ENCODE results near the gene CDK5RAP3.
"Not testable (repeated sequence)": the region's sequence is repeated elsewhere in the genome, so short reads cannot be mapped to it uniquely, and the experiment has no call there.

The CDK5RAP3 gene

DNA sequence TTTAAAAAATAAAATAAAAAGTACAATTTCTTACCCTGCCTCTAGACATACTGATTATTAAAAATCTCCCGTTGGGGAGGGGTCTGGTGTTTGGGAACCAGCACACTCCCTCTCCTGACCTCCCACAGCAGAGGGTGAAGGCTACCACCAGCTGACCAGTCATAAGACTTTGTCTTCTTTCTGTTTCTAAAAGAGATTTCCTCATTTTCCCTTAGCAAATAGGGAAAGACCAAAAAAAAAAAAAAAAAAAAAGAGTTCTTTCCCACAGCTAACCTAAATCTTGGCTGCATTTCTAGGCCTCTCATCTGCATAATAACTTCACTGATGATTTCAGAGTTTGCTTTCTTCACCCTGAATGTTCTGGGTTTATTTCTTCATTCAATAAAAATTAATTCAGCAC lies 30.3 kb downstream of the CDK5RAP3 start:
- DNase-seq, result no peak

DNA sequence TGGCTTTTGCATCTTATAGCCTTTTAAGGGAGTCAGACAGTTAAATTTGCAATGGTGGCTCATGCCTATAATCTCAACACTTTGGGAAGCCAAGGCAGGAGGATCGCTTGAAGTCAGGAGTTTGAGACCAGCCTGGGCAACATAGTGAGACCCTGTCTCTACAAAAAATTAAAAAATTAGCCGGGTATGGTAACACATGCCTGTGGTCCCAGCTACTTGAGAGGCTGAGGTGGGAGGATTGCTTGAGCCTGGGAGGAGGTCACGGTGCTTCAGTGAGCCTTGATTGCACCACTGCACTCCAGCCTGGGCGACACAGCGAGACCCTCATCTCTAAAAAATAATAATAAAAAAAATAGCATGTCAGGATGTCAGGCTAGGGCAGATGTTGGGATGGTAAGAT lies 30.7 kb downstream of the CDK5RAP3 start:
- DNase-seq, result not testable (repeated sequence)

DNA sequence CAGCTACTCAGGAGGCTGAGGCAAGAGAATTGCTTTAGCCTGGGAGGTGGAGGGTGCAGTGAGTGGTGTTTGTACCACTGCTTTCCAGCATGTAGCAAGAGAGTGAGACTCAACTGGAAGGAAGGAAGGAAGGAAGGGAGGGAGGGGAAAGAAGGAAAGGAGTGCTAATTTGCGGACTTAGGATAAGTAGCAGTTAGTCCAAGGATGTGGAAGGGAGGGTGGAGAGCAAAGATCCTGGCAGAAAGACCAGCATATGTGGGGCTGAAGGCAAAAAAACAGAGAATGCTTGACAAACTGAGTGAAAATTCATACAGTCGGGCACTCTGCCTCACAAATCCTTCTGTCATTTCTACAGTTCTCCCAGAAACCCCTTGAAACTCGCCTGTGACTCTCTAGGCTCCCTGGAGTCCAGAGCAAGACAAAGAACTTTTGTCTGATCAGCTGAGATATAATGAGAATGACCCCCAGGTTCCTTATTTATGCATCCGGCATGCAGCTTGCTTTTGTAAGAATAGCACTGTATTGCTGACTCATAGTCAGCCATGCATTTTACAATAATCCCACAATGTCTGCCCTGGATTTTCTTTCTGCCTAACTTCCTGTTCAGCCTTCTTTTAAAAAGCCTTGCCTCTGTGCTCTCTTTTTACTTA lies 31.5 kb downstream of the CDK5RAP3 start:
- DNase-seq, result no peak

DNA sequence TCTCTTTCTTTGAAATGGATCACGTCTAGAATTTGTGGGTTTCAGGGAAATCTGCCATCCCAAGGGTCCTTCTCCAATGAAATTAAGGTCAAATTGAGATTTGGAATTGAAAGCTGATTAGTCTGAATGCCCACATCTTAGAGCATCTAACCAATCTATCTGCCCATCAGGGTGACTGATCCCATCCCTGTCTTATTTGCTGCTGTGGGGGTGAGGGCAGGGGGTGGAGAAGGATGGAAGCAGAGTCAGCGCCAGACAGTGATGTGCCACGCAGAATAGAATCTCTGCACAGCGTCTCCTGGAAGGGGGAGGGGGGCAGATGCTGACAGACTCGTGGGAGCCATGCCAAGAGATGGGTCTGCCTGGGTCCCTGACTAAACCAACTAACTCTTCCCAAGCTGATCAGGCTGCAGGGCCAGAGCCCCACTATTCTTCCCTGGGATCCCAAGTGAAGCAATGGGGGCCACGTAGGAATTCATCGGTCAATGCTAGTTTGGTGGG lies 32.1 kb downstream of the CDK5RAP3 start:
- no peak for DNase-seq

DNA sequence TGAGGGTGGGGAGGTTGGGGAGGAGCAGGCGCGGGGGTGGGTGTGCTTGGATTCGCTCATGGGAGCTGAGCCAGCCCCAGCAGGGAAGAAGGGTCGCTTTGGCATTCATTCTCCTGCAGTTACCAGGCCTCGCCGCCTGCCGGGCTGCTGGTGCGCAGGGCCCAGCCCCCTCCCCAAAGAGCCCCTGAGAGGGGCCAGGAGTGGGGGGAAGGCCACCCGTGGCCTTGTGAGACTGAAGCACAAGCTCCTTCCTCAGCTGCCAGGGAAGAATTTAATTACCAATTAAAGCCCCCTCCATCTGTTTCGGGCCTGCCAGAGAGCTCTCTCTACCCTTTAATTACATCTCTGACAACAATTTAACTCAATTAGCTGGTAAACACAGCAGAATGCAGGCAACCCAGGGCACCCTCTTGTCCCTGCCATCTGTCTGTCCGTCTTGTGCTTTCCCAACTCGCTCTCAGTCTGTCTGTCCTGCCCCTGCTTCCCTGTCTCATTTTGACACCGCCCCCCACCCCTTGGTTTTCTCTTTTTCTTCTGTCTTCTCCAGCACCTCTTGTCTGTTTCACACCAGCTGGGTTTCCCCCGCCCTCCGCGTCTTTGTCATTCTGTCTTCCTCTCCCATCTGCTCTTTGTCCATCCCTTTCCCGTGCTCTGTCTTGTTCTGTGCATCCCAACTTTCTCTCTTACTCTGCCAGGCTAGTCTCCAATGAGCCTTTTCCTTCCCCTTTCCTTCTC lies 32.7 kb downstream of the CDK5RAP3 start:
- no peak for DNase-seq

DNA sequence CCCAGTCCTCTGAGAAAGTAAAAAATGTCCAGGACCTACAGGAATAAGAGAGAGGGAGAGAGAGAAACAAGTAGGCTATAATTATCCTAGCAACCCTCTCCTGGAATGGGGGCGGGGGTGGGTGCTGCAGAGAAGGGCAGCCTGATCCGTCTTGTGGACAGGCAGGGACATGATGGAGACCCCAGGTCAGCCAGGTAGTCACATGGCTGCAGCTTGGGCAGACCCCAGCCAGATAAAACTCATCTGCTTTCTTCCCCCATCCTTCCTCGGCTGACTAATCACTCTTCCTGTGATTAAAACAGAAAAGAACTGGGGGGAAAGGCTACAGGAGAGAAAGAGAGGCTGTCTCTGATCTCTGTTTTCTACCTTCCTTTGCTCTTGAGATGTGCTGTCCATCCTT lies 34.1 kb downstream of the CDK5RAP3 start:
- no peak for DNase-seq

DNA sequence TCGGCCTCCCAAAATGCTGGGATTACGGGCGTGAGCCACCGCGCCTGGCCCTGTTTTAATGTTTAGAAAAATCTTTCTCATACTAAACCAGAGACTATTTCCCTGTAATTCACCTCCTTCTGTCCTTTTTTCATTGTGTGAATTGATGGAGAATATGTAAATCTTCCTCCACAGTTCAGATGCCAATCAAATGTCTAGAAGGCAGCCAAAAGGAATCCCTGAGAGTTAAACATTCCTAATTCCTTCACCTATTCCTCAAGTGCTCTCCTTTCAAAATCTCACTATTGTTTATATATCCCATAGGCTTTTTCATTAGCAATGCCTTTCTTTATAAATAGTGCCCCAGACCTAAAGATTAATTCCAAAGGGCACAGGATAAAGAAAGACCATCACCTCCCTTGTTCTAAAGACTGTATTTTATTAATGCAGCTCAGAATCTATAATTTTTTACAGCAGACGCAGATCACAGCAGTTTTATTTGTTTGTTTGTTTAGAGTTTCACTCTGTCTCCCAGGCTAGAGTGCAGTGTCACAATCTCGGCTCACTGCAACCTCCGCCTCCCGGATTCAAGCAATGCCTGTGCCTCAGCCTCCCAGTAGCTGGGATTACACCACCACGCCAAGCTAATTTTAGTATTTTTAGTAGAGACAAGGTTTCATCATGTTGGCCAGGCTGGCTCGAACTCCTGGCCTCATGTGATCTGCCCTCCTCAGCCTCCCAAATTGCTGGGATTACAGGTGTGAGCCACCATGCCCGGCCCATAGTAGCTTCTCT lies 36.2 kb downstream of the CDK5RAP3 start:
- DNase-seq, result no peak

DNA sequence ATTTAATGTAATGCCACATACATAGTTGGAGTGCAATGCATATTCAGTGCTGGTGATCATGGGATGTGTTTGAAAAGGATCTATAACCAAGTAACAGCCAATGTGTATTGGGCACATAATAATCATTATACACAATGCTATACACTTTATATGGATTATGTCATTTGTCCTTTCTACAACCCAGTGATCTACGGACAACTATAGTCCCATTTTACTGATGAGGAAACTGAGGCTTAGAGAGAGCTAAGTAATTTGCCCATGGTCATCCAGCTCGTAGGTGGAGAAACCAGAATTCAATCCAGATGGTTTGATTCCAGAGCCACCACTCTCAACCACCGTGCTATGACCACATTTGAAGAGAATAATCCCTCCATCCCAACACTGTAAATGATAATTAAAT lies 39.3 kb downstream of the CDK5RAP3 start:
- DNase-seq, result no peak

DNA sequence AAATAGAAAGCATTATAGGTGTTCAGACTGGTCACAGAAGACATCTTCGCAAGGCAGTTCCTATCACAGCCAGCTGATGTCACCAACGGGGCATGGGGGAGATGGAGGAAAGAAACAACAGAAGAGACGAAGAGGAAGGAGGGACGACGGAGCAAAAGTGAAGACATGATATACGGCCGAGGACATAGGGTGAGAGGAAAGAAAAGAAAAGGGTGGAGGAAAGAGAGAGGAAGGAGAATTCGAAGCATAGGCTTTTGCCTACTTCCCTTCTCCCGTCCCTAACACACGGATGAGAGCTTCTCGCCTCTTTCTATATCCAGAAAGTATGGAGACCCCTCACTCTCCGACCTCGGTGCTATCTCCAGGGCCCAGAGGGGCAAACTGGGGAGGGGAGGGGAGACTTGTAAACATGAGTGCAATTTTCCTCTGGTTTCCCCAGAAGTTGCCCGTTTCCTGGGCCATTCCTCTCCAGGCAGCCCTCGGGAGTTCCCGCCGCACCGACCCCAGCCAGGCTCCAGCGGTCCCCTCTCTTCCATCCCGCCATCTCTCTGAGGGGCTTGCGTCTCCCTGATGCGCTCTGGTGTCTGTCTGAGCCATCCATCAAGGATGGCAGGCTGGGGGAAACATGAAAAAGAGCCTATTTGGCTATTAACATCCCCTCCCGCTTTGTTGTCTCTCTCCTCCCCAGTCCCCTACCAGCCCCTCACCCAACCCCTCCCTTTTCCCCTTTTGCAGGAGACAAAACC lies 40.7 kb downstream of the CDK5RAP3 start:
- DNase-seq, result no peak

DNA sequence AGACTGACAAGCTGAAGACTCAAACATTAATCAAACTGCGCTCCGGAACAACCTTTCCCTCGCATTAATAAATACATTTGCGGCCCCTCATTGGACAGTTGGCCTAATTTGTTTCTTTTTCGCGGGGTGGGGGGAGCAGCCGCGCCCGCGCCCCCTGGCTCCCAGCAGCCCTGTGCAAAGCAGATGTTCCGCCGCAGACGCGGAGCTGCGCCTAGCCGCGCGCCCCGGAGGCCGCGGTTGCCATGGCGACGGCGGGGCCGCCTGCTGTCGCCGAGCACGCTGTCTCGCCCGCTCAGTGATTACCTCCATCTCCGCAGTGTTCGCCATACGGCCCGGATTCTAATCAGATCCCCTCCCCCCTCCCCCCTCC lies 41.2 kb downstream of the CDK5RAP3 start:
- no peak for DNase-seq

DNA sequence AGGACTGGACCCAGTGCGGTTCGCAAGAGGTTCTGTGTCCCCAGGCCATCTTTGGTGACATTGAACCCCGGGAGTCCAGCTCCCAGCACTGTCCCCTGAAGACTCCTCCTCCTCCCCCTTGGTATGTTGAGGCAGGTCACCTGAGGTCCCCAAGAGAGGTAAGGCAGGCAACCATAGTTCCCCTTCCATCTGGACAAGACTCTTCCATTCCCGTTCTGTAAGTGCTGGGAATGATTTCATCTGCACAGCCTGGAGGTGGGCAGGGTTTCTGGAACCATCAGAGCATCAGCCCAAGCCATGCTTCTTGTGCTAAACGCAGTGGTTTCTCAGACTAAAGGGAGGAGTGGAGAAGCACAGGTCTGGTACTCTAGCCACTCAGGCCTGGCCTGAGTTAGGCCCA lies 41.7 kb downstream of the CDK5RAP3 start:
- DNase-seq, result no peak

DNA sequence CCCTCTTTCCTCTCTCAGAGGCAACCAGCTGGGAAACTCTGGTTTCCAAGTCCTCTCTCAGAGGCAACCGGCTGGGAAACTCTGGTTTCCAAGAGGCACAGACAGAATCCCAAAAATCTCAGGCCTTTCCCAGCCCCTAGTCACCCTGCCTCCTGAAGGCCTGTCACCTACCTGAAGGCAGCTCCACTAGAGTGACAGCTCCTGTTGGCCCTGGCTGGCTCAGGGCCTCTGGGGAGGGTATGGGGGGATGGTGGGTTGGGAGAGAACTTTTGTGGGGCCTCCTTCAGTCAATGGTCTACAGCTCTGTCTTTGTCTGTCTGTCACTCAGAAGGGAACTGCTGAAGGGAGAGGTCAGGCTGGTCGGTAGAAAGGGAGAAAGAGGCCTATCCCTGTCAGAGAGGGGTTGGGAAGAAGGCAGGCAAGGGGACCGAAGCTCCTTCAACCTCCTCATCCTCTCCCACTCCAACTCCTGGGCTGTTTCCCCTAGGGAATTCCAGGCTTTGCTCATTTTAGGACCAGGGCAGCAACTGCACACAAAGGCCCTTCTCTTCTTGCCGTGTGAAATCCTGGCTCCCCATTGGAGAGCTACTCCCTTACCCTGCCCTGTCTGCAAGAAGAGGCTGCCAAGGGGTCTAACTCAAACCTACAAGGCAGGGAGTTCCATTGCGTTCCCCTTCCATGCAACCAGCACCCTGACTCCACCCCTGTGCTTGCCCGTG lies 43.1 kb downstream of the CDK5RAP3 start:
- DNase-seq, result no peak

DNA sequence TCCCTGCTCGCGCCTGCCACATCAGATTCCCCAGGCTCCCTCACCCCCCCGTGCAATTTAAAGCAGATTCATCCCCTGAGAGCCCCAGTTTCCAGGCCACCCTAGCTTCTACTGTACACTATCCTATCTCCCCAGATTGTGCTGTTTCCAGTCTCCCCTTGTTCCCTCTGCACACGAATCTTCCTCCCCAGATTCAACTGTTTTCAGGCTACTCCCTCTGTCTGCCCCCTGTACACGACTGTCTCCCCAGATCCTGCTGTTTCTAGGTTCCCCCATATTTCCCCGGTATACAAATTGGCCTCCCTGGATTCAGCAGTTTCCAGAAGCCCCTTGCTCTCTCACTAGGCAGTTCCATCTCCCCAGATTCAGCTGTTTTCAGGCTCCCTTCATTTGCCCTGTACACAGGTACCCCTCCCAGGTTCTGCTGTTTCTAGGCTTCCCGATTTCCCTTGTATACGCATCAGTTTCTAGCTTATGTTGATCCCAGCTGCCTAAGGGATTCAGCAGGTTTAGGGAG lies 43.7 kb downstream of the CDK5RAP3 start:
- no peak for DNase-seq

DNA sequence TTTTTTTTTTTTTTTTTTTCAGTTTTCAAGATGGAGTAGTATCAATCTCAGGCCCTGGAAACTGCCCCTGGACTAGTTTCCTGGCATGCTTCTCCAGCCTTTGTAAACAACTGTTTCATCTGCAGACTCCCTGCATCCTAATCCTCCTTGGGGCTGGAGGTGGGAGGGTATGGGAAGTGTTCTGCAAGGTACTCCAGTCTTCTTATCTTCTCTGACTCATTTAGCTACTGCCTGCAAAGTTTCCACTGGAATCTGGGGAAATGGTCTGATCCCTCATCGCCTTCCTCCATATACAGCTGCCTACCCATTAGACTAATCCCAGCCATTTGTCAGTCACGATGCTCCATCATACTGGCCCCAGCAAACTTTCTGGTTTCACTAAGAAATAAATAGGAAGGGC lies 45.2 kb downstream of the CDK5RAP3 start:
- DNase-seq, result no peak

DNA sequence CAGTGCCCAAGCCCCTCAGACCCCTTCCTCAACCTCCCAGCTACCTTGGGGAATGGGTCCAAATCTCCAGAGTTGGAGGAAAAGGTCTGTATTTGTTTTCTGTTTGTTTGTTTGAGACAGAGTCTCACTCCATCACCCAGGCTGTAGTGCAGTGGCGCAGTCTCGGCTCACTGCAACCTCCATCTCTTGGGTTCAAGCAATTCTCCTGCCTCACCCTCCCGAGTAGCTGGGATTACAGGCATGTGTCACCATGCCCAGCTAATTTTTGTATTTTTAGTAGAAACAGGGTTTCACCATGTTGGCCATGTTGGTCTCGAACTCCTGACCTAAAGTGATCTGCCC lies 46.9 kb downstream of the CDK5RAP3 start:
- not testable (repeated sequence) for DNase-seq

DNA sequence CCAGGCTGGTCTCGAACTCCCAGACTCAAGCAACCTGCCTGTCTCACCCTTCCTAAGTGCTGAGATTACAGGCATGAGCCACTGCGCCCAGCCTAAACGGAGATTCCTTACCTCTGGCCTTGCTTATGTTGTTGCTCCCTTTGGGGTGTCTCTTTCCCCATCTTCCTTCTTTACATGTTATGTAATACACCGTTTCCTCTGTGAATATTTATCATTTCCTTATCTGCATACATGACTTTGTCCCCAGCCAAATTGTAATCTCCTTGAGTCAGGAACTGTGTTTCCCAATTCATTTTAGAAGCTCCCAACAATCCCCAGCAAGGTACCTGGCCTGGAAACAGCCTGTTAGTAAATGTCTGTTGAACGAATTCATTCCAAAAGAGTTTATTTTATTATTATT lies 51.0 kb downstream of the CDK5RAP3 start:
- DNase-seq, result no peak

DNA sequence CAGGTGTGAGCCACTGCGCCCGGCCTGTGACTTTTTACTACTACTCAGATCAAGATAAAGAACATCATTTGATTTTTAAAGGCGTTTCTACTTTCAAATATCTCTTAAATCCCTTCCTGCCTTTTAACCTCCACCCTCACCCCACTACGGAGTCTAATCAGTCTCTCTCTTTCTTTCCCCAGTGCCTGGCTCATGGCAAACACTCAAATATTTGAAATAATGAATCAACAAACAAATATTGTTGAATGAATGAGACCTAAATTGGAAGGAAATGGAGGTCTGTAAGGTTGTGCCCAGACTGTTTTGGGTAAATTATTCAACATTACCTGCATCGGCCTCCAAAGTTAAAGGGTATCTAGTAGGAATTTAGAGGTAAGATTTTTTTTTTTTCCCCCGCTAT lies 52.0 kb downstream of the CDK5RAP3 start:
- DNase-seq, result no peak

DNA sequence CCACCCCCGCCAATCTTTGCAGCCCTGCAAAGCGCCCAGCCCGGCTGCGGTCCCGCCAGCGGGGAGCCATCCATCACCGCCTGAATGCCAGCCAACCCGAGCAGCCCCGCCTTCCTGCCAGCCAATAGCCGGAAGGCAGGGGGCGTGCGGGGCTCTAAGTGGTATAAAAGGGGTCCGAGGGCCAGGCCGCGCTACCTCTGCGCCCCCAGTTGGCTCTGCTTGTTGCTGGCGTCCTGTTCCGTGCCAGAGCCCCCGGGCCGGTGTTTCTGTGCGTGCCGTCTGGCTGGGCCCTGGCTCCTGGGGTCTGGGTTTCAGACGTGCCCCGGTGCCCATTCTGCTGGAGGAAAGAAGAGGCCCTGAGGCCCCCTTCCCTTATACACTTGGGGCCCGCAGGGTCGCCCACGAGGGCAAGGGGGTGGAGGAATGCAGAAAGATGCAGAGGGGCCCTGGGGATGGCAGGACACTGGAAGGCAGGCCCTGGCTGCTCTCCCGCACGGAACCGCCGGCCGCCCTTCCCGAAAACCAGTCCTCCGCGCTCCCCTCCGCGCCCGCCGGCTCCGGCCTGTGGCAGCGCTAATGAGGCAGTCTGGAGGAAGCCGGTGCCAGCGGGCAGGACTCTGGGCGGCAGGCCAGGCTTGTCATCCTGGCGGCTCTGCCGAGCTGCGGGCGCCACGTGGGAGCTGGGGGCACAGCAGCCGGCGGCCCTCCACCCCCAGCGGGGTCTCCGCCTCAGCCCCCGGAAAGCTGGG lies 52.7 kb downstream of the CDK5RAP3 start:
- DNase-seq, result no peak

DNA sequence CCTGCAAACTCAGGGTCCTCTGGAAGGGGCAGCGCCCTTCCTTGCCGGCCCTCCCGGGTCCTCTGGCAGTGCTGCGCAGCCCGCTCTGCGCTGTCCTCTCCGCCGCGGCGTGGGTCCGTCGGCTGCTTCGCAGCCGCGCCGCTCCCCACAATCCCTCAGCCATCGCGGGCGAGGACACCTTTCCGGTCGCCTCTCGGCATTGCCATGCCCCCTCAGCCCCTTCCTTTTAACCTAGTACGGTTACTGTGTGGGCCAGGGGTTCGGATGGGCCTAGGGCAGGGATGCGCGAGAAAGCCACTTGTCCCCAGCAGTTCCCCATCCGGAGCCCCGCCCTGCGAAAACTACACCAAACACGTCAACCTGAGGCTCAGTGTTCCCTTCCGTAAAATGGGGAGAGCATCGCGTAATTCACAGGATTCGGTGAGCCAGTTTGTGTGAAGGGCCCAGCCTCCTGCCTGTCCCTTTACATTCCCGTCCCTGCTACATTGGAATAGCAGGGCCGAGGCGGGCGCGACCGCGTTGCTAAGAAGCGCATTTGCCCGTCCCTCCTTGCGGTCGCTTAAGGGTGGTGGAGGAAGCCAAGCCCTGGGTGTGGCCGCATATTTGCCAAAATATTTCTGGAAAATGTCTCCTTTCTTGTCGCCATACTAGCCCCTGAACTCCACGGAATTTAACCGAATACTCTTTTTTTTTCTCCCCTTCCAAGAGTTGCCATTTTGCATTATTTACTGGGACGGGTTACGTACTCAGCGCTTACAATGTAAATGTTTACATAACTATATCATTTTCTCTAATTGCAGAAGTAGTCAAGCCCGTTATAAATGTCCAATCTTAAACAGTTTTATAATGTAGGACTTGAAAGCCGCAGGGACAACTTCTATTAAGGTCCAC lies 53.5 kb downstream of the CDK5RAP3 start:
- no peak for DNase-seq

Data from KG1 (cell line).